Activated naive CD8-positive, alpha-beta T cell treated with anti-CD3 and anti-CD28 coated beads, Interleukin-2, amount 50 U/mL, for 16 hours (primary cell): ENCODE data around the gene ASTL.
A peak's percentile ranks its signal among the peaks of the same experiment; 100 is the strongest.

Experiments used
- DNase-seq: peaks from one replicate; pipeline ENCODE4 v3.0.0-alpha.2; 2020; ENCODE audit warnings: low read depth, low spot score

ASTL gene

DNA sequence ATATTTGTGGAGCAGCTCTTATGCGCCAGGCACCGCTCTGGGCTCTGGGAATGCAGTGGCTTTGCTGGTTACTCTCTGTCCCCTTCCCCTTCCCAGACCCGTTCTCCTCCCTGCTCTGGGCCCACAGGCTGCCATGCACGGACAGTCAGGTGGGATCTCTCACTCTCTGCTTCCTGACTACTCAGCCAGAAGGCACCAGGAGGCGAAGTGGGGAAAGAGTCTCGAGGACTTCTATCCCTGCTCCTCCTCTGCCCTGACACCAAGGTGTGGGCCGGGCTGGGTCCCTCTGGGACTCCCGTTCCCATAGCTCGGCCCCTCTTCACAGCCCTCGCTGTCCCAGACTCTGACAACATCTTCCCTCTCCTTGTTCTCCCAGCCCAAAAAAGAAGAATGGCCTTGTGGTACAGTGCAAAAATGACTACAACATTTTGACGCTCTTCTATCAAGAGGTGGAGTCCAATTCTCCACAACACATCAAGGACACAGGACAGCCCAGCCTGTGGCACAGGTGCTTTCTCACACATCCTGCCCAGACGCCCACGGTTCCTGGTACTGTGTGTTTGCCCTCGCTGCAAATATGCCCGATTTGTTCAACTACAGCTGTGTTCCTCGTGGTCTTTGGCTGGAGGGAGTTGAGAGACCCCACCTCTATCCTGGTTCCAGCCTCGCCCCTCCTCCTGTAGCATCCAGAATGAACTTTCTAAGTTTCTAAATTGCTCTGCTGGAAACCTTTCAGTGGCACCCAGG lies 21.0 kb upstream of the ASTL start:
- no peak for DNase-seq

- DNase-seq = no peak
These were observed 20.2 kb upstream of the ASTL start for GRCh38 chr2:96158554-96158940.

- DNase-seq = peak; percentile 90
These were observed 19.6 kb upstream of the ASTL start for GRCh38 chr2:96157649-96158553.

DNA sequence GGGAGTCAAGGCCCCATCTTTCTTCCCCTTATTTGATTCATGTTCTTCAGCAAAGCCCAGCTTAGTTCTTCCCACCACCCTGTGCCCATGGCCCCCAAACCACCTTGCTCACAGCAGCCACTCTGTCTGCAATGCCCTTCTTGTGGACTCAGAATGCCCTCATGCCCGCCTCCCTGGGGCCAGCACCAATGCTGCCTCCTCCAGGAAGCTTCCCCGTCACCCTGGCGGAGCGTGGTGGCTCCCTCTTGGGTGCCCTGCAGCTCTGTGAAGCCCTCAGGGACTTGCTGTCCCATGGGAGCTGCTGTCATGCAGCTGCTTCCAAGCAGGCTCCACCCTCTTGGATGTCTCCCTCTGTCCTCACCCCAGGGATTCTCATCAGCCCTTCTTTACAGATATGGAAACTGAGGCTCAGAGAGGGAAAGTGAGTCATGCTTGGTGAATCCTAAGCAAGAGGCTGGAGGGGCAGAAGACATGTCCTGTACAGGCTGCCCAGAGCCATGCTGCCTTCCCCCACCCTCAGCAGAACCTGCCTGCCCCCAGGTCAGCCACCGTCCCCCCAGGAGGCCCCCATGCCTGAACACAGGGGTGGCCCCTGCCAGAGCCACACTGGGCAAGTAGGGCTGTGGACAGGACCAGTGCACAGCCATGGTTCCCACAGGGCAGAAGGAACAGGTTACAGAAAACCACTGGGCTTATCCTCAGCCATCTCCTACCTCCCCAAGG lies 18.8 kb upstream of the ASTL start:
- no peak for DNase-seq

- no peak for DNase-seq
These were observed 17.9 kb upstream of the ASTL start for GRCh38 chr2:96156011-96156820.

DNA sequence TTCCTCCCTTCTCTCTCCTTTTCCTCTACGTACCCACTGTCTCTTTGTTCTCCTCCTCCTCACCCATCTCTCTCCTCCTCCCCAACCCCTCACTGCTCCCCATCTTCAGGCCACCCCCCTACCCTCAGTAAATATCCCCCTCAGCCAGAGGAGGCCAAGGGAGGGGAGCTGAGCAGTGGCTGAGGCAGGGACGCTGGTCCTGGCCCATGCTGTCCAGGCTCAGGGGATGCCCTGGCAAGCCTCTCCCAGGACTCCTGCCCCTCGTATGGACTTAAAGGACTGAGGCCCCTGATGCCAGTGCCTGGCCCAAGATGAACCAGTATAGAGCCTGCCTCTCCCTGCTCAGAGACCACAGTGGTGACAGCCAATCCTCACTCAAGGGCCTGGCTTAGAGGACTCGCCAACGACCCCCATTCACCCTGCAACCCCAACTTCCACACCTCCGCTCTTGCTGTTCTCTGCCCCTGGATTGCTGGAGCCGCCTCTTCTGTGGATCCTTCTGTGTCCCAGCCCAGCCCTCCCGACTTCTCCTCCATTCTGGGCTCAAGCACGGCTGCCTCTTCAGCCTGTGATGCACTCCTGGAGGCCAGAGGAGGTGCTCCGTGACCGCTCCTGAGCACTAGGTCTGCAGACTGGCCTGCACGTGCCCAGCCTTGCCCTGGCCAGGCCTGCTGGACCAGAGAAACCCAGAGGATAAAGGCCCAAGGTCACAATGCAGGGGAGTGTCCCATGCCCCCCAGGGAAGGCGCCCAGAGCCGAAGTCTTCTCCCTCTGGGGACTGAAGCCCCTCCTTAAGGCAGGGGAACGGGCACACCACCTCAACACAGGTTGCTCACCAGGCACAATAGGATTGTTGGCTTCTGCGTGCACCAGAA lies 16.4 kb upstream of the ASTL start:
- DNase-seq = no peak

DNA sequence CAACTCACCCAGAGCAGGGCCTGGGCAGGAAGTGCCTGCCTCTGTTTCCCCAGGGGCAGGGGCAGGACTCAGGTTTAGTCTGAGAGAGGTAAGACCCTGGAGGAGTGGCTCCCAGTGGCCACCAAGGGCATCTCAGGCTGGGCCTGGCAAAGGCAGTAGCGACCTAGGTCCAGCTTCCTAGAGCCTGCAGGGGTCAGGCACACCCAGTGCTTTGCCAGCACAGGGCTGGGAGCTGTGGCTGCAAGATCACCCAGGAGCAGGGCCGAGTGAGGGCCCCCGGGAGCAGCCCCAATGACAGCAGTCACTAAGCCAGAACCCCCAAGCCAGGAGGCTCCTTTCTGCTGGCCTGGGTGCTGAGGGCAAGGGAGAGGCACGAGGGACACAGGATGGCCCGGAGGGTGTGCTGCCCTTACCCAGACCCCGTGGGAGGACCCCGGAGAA lies 15.7 kb upstream of the ASTL start:
- DNase-seq = no peak

- no peak for DNase-seq
These were observed 15.0 kb upstream of the ASTL start for GRCh38 chr2:96153291-96153713.

GRCh38 chr2:96152304-96153161 lies 14.2 kb upstream of the ASTL start:
- no peak for DNase-seq

DNA sequence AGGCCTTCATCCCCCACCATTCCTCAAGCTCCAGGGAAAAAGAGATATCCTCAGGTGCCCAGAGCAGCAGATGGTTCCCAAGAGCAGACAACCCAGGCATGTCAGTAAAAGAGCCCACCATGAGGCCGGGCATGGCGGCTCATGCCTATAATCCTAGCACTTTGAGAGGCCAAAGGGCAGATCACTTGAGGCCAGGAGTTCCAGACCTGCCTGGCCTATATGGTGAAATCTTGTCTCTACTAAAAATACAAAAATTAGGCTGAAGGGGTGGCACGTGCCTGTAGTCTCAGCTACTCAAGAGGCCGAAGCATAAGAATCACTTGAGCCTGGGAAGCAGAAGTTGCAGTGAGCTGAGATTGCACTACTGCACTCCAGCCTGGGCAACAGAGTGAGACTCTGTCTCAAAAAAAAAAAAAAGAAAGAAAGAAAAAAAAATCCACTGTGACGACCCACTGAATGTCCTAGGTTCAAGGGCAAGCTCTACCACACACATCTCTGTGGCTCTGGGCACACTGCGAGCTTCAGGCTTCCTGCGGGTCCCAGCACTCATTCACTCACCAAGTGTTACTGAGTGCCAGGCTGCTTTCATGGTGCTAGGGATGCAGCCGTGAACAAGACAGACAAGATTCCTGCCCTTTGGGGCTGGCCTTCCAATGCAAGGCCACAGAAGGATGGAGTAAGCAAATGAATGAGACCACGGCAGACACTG lies 13.4 kb upstream of the ASTL start:
- no peak for DNase-seq

GRCh38 chr2:96150791-96151594 lies 12.7 kb upstream of the ASTL start:
- no peak for DNase-seq

DNA sequence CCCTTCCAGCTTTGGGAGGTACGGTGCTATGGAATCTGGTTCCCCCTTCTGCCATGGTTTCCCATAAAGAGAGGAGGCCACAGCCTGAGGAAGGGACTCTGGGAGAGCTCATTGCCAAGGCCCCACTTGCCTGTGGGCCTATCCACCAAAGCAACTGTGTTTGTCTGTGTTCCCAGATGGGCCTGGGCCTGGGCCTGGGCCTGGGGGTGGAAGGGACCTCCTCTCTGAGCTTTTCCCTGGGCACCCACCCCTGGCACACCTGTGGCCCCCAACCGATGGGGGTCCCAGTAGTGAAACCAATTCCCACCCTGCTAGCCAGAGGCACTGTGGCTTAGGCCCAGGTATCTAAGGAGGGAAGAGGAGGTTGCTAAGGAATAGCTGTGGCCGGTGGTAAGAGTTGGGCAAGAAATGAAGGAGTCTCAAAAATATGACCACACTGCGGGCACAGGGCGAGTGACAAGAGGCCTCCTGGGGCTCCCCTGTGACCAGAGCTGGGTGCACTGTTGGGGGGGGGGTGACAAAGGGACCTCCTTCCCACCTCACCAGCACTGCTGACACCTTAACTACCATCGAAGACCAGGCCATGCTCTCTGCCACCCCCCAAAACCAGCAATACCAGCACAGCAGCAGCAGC lies 11.8 kb upstream of the ASTL start:
- no peak for DNase-seq

GRCh38 chr2:96148410-96149217 lies 10.3 kb upstream of the ASTL start:
- DNase-seq = peak; percentile 91

DNA sequence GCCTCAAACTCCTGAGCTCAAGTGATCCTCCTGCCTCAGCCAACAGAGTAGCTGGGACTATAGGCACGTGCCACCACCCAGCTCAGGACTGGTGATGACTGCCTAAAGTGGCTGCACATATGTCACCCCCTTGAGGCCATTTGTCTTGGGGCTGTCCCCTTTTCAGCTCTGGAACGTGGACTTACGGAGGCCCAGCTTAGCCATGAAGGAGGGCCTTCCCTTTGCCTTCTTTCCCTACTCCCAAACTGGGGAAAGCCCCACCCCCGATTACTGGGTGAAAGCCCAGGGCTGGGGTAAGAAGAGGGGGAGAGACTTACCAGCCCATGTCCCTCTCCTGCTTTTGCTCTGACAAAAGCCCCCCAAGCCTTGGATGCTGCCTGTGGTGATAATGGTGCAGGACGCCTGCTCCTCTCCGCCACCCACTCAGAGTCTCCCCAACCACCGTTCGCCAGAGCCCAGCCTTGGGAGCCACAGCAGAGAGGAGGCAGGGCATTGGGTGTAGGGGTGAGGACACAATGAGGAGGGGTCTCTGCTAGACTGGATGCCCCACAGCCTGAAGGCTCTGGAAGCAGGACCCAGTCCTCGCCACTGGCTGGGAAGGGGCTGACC lies 9.4 kb upstream of the ASTL start:
- no peak for DNase-seq

GRCh38 chr2:96146881-96147592 lies 8.7 kb upstream of the ASTL start:
- DNase-seq = no peak
